M059J (cell line): ENCODE results near the gene CCDC148. TPM values are rescaled to one million over a fixed set of nuclear protein-coding genes. Genes with fewer than 3 reads are reported as not detected.

Experiments used
- DNase-seq: peaks from one replicate; pipeline ENCODE4 v3.0.0-alpha.2; 2012; ENCODE audit warnings: low read depth
- total RNA-seq: library from RNA; depleted of rRNA; stranded (reverse); fragments of >200 nt; shearing (Covaris generic); gene quantifications from 2 replicates; pipeline ENCODE4 v1.2.3, GENCODE V29; 2014; rRNA removed

The CCDC148 gene
- total RNA-seq = 0.79 TPM in 1 of 2 replicates, not detected in the other

DNA sequence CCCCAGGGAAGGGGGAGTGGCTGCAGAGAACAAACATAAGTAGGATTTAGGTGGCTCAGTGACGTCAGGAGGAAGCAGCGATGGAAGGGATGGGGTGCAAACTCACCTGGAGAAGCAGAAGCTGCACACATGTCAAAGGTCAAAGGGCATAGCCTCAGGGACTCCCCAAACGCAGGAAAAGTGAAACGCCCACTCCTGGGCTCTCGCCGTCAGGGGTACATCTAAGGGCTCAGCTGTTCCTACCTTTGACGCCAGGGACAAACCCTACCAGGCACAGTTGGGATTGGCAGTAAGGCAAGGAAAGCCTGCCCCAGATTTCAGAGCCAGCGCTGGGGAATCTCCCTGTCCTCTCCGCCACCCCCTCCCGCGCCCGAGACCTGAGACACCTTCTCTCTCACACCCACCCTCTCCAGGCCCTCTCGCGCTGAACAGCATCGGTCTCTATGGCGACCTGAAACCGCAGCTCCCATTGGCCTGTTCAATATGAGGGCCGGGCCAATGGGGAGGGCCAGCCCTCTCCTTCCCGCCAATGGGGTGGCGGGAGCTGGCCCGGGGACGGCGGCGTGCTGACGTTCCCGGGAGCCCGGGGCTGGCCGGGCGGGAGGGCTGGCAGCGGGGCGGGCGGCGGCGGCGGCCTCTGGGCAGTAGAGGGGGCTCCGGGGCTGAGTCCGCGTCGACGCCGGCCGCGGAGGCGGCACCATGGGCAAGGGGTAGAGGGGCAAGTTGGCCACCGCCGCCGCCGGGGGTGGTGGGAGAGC lies at the start of gene CCDC148, which contains the start of gene PKP4:
TSS of gene CCDC148 (minus strand) at position 445 of the 758 bp plus-strand sequence. CDS start at position 131, 314 bp downstream.
TSS of gene PKP4 (plus strand) at position 644 of the 758 bp plus-strand sequence. CDS start 76,233 bp downstream, outside the sequence.
- peak; percentile 92 for DNase-seq

DNA sequence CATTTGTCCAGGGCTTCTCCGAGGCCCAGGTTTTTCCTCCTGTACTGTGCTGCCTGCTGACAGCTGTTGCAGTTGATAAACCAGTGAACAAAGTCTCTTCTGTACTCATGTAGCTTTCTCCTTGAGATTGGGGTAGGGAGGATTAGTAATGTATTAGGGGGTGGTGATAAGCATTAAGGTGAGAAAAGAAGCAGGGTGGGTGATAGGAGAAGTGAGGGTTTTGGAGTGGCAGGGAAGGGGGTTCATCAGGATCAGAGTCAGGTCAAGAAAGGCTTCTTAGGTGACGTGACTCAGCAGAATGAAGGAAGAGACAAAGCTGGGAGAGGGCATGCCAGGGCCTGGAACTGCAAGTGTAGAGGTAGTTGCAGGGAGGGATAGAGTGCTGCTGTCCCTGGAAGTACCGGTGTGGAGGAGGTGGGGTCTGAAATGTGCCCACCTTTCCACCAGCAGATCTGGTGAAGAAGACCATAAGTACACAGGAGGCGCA lies 48.9 kb upstream of the CCDC148 start:
- DNase-seq = no peak

DNA sequence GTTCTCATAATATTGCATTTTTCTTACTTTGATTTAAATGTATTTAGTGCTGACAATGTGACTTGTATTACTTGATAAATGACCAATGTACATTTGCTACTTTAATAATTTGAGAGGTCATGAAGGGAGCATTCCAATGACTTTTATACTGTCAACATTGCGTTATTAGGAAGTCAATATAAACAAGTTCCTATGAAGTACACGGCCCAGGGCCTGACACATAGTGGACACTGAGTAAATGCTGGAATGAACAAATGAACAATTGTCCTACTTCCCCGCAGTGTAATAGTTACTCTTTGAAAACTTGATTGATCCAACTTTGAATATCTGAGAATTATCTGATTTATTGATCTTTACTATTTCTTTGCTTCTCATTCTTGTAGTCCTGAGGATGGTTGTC lies 47.5 kb upstream of the CCDC148 start:
- no peak for DNase-seq

DNA sequence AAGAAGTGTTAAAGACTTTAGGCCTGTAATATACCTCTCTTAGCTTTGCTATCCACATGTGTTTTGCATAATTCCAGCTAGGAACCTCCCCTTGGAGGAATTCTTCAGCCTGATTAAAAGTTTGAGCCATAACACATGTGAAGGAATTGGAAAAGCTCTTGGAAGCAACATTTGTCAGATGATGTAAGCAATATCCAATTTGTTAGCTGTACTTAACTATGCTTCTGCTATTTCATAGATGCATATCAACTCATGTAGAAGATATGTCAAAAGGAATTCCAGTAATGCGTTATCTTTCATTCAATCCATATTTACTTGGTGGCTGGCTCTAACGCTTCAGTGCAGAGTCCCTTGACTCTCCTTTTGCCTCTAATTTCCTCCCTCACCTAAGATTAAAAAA lies 46.4 kb upstream of the CCDC148 start:
- peak; percentile 47 for DNase-seq

DNA sequence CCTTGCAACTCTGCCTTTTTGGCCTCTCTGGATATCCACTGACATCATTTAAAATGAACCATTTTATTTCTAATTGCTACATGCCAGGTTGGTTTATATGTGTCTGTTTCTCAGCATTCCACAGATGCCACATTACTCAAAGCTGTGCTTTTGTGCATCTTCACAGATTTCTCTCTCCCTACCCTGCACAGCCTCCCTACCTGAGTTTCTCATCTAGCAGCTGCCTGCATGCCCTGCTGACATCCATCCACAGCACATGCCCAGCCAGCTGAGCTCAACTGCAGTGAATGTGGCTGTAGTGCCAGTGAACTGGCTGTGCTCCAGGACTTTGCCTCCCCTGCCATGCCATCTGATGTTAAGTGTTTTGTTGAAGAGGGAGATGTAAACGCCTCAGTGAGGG lies 44.7 kb upstream of the CCDC148 start:
- DNase-seq = peak; percentile 12

DNA sequence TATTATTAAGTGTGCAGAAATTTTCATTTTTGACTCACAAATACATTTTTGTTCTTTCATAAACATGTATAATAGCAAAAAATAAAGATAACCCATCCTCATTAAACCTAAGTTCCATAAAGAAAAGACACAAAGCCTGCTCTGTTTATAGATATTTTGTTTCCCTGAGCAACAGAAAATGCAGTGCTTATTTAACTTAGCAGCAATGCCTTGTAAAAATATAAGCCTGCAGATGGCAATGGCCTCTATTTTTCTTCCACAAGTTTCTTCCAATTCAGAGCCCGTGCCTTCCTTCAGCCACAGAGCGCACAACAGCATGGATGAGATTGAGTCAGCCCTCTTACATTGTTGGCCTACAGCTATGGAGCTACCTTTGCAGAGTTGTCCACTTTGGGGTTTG lies 43.8 kb upstream of the CCDC148 start:
- no peak for DNase-seq

DNA sequence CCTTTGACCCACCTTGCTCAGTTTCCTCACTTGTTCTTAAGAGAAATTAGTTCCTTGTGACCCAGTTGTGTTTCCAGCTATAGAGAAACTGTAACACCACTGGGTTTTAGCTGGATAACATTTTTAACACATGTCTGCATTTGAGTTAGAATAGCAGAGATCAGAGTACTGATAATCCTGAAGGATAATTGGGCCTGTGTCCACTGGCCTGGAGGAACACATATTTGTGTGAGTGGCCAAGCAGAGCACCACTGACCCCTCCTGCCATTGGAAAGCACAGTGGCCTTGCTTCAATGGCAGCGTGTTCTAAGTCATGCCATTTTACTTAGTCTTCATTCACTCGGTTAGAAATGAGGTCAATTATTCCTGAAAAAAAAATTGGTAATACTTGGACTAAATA lies 42.8 kb upstream of the CCDC148 start:
- peak; percentile 13 for DNase-seq

DNA sequence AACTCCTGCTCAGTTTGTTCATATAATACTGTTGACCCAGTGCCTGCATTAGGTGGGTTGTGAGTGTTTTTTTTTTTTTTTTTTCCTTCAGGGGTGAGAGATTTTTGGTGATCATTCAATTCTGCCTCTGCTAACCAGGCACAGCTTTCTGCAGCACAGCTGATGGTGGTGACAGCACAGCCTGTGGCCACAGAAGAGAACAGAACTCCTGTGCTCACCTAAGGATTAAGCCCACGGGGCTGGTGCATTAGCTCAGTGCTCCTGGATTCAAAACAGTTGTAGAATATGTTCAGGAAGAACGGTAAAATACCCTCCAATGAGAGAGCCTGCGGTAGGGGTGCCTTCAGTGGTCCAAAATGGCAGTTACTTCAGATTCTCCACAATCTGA lies 42.2 kb upstream of the CCDC148 start:
- no peak for DNase-seq

DNA sequence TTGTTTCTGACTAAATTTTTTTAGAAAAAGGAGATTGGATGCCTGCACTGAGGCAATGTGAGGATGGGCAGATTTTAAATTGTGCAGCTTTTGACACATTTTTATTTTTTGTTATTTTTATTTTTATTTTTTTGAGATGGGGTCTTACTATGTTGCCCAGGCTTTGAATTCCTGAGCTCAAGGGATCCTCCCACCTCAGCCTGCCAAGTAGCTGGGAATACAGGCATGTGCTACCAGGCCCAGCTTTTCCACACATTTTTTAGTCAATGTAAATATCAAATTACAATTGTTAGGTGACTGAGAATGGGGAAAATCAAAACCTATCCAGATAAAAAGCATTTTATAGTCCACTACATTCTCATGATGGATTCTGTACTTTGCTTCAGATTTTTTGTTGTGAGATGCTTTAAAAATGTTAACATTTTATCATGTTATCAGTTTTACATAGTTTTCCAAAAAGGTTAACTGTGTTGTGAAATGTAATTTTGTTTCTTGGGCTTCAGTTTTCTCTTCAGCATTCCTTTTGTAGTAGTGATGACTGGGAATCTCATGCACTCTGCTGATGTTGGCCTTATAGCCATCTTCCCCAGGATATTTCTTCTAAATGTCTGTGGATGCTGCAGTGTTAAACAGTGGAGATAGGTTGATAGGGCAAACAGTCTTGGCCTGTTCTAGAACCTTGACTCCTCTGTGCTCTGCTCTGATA lies 41.6 kb upstream of the CCDC148 start:
- DNase-seq = no peak

DNA sequence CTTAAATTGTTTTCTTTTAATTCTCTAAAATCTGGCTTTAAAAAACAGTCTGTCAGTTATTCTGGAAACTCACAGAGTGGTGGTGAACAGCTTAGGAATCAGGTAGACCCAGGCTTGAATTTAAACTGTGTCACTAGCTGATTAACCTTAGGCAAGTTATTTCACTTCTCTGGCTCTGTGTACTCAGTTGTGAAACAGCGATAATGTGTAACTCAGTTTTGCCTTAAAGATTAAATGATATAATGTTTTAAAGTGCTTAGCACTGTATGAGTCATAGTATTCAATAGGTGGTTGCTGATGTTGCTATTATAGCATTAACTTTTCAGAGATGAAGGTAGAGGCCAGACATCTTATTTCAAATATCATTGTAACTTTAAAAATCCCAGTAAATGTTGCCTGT lies 40.9 kb upstream of the CCDC148 start:
- peak; percentile 12 for DNase-seq

DNA sequence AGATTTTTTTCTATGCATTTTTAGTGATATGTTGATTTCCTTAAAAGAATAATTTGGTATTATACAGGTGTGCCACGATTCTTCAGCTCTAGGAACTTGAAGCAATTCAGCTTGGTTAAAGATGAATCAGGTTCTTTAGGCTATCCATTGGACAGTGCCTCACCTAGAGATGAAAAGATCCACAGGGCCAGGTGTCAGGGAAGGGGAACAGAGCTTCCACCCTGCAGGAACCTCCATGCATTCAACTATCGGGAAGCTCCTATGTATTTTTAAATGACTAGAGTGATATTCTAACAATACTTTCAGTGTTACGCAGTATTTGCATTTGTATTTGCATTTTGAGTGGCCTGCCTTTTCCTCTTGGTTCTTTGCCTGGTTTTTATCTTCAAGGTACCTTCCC lies 40.4 kb upstream of the CCDC148 start:
- no peak for DNase-seq

DNA sequence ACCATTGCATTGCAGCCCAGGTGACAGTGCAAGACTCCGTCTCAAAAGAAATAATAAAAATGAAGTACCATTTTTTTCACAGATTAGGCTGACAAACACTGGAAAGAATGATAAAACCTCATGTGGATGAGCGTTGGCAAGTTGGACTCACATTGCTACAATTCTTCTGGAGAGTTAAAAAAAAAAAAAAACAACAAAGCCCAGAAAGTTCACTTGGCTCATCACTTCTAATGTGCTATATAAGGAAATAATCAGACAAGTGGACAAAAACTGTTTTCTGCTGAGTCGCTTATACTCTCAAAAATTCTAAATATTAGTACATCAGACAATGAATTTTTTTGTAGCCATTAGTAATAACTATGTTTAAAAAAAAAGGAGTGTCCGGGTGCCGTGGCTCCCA lies 38.6 kb upstream of the CCDC148 start:
- DNase-seq = no peak

DNA sequence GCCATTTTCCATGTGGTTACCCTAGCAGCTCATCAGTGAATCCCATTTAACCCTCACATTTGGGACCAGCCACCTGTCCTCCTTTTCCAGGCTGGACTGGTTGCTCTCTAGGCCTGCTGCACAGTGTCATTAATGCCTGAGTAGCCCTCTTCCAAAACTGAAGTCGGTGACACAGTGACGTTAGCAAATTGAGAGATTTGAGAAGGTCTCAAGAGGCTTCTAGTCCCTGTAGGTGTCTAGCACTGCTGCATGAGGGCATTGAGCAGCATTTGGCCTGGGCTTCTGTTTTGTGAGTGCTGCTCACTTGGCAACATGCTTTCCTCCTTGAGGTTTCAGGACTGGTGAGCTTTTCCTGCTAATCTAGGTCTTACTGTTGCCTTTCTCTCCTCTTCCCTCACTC lies 36.9 kb upstream of the CCDC148 start:
- DNase-seq = no peak

DNA sequence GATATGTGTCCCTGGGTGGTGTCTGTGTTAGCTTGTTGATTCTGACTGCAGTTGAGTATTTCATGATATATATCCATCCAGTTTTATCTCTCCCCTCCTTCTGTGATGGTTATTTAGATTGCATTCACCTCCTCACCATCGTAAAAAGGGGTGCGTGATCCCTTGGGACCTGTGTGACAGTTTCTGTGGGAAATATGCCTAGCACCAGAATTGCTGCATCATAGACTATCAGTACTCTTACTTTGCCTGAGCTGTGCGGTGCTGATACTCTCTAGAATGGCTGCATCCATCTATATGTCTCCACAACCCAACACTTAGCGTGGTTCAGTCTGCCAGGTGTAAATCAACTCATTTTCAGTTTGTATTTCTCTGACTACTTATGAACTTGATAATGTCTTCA lies 34.5 kb upstream of the CCDC148 start:
- no peak for DNase-seq

DNA sequence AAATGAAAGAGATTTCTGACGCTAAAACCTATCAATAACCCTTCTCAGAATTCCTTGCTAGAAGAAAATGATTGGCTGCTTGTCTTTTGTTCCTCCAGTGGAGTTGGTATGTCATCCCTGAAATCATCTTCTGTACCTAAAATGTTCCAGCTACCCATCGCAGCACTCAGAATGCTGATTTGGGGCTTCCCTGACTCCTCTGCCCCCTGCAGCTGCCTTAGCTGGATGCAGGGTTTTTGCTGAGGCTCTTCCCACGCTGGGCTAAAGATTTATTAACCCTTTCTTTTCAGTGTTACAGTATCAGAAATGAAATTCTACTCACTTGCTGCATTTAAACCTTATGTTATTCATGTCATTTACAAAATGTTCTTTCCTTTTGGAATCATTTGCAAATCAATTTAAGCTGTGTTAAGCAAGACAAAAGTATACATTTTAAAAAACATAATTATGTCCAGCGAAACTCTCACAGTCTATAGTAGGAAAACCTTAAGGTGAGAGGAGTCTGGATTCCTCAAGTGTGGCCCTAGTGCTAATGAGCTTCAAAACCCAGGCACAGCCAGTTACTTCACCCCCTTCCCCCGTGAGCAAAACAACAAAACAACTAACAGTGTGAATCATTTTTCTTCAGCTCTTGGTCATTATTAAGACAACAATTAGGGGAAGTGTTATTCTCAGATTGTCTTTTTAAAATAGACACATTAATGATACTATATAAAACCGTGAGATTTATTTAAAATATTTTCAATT lies 33.0 kb upstream of the CCDC148 start:
- no peak for DNase-seq

DNA sequence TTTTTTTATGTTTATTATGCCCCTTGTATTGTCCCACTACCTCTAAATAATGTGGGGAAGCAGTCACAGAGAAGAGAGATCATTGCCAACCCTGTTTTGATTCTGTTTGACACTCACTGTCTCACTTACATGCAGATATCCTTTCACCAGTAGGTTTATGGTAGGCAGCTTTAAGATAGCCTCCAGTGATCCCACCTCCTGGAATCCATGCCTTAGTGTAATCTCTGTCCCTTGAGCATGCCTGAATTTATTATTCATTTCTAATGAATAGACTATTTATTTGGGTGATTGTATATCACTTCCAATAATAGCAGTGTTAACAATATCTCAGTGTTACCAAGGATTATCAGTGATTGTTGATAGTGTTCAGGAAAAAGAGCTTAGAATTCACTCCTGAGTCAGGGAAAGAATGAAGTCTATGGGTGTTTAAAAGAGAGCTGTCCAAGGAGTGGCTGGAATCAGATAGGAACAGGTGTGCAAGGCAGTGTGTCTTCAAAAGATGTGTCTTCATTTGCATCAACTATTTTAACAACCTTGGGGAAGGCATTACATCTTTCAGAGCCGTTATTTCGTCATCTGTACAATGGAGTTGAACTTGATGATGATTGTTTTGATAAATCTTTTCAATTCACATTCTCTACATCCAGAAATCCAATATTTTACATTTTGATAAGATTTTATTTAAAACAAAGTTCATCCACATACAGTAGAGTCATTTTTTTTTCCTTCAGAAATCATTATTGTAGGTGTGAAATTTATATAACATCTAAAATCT lies 32.1 kb upstream of the CCDC148 start:
- no peak for DNase-seq

DNA sequence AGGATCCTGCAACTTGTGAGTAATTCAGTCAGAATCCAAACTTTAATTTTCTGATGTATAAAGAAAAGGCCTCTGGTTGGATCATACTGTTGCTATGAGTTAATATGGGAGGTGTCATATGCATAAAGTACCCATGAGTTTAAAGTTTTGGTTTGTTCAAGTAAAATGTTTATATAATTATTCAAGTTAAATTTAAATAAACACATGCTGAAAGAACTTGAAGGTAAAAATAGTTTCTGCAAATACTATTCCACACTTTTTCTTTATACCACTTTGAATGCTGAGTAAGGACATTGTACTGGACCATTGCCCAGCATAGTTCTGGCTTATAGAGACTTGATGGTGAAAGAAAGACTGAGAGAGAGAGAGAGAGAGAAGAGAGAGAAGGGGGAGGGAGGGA lies 30.9 kb upstream of the CCDC148 start:
- DNase-seq = peak; percentile 48

DNA sequence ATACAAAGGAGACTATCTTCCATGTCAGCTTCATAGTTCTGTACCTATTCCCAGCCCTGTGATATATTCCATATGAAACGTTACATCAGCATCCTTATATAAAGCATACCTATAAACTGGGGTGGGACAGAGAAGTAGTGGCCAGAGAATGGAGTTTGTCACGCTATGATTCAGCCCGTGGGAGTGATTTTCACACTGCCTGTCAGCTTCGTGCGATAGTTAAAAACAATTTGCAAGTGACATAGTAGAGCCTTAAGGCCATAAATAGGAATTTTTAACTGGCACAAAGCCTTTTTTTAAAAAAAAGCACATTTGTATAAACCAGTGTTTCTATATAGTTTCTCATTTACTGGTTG lies 30.4 kb upstream of the CCDC148 start:
- DNase-seq = peak; percentile 31

DNA sequence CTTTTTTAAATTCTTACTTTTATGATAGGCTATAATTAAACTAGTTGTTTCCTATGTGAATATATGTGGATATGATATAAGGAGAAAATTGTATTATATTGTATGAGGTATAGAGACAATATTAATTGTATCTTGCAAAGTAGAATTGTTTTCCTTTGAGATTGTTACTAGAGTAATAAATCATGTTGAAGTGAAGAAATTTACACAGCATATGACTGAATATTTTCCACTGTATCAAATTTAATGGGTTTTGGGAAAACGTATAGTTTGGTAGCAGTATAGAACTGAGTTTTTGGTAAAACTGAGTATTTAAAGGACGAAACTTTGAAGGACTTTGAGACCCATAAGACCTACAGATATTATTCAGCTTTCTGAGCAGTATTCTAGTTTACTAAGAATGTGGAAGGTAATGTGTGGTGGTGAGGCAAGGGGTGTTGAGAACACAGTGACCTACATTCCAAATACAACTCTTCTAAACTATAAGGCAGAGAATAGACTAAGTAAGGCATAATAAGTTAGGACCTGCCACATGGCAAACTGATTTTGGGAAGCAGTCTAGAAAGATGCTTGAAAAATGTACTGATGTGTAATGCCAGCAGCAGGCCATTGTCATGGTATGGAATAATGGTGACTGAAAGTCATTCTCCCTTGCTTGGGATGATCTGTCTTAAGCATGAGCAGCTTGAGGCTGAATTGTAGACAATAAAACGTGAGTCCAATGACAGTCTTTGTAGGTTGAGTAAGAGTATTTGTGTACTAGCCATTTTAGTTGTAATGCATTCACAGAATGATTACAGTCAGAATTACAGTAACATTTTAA lies 29.8 kb upstream of the CCDC148 start:
- no peak for DNase-seq

DNA sequence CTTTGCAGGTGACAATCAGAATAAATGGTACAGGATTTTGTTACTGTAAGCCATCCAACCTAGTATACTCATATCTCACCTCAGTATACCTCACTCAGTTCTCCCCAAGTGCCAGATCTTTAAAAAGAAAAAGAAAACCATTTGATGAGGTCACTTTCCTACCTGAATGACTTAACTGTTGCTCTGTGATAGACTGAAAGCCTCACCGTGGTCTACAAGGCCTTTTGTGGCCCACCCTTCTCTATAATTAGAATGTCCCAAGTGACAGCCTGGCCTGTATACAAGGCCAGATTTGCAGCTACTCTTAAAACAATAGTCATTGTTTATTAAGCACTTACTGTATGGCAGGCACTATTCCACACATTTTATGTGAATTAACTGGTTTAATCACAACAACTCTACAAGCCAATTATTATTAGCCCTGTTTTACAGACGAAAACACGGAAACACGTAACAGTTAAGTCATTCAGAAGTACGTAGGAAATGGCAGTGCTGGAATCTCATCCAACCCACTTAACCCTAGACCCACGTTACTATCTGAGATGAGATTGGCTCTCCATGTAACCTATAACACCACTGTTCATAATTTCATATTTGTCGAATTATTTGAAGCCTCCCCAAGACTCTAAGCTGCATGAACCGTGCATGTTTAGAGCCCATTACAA lies 28.5 kb upstream of the CCDC148 start:
- DNase-seq = no peak
